C1 segment of cervical spinal cord (tissue), 14 donors: ENCODE measurements around the gene PRELID3B.

Experiments used
- DNase-seq, 14 donors: peaks; one replicate each; lab custom pipeline; 2025; lab: John Stamatoyannopoulos, UW

Gene PRELID3B

GRCh38 chr20:59042151-59042795 is at the start of gene PRELID3B:
Gene PRELID3B (minus strand): TSS chr20:59042786. CDS start chr20:59042730, 56 bp downstream.
- peak in 2 of 14 donors; percentile 15 to 51 for DNase-seq

GRCh38 chr20:59087829-59088433 is 45.3 kb upstream of the PRELID3B start:
- peak in 13 of 14 donors; percentile 2 to 67 (median 35) for DNase-seq

GRCh38 chr20:59086923-59087322 is 44.3 kb upstream of the PRELID3B start:
- no peak for DNase-seq

GRCh38 chr20:59084041-59084850 is 41.7 kb upstream of the PRELID3B start:
- no peak for DNase-seq

GRCh38 chr20:59082981-59083380 is 40.4 kb upstream of the PRELID3B start:
- no peak for DNase-seq

GRCh38 chr20:59082077-59082740 is 39.6 kb upstream of the PRELID3B start:
- DNase-seq, result no peak

- no peak for DNase-seq
Measured at GRCh38 chr20:59081036-59081435, 38.5 kb upstream of the PRELID3B start.

GRCh38 chr20:59078231-59078630 is 35.6 kb upstream of the PRELID3B start:
- DNase-seq, result no peak

GRCh38 chr20:59077705-59078104 is 35.1 kb upstream of the PRELID3B start:
- DNase-seq, result no peak

GRCh38 chr20:59075934-59076508 is 33.4 kb upstream of the PRELID3B start:
- DNase-seq, result no peak

- DNase-seq, result no peak
Measured at GRCh38 chr20:59074456-59074855, 31.9 kb upstream of the PRELID3B start.

- no peak for DNase-seq
Measured at GRCh38 chr20:59073582-59073981, 31.0 kb upstream of the PRELID3B start.

GRCh38 chr20:59071216-59071615 is 28.6 kb upstream of the PRELID3B start:
- DNase-seq, result no peak

GRCh38 chr20:59069026-59069425 is 26.4 kb upstream of the PRELID3B start:
- no peak for DNase-seq

GRCh38 chr20:59068534-59068933 is 25.9 kb upstream of the PRELID3B start:
- no peak for DNase-seq

GRCh38 chr20:59064214-59064722 is 21.7 kb upstream of the PRELID3B start:
- no peak for DNase-seq

GRCh38 chr20:59063358-59064213 is 21.0 kb upstream of the PRELID3B start:
- peak in 1 of 14 donors; percentile 35 for DNase-seq

- no peak for DNase-seq
Measured at GRCh38 chr20:59062081-59062480, 19.5 kb upstream of the PRELID3B start.

- no peak for DNase-seq
Measured at GRCh38 chr20:59055302-59055701, 12.7 kb upstream of the PRELID3B start.

GRCh38 chr20:59051666-59052185 is 9.1 kb upstream of the PRELID3B start:
- no peak for DNase-seq
